SK-N-SH treated with all-trans-retinoic acid at 6 μM for 48 hours (cell line): ENCODE results near the gene C6orf89.

Experiments
- ARNTL ChIP-seq: fragments of 450-650 bp; formaldehyde crosslinking; IDR thresholded peaks from 2 replicates; pipeline ENCODE4 v1.5.0; 2020; ENCODE audit warnings: low read depth, mild to moderate bottlenecking, moderate library complexity, borderline replicate concordance
- BACH2 ChIP-seq: fragments of 250-450 bp; sonication (Bioruptor Pico); IDR thresholded peaks from 2 replicates; pipeline ENCODE4 v1.9.0; 2021; ENCODE audit warnings: mild to moderate bottlenecking, borderline replicate concordance
- CSDC2 ChIP-seq: fragments of 250-450 bp; sonication (Bioruptor Pico); IDR thresholded peaks from 2 replicates; pipeline ENCODE4 v1.5.0; 2020; ENCODE audit warnings: mild to moderate bottlenecking, moderate library complexity
- GLIS3 ChIP-seq: fragments of 250-450 bp; sonication (Bioruptor Pico); IDR thresholded peaks from 2 replicates; pipeline ENCODE4 v1.5.0; 2020; ENCODE audit warnings: mild to moderate bottlenecking, moderate library complexity
- SNAI2 ChIP-seq: fragments of 250-450 bp; sonication (Bioruptor Pico); IDR thresholded peaks from 2 replicates; pipeline ENCODE4 v1.5.0; 2020; ENCODE audit warnings: mild to moderate bottlenecking, moderate library complexity
- ZC3H10 ChIP-seq: fragments of 250-450 bp; sonication (Bioruptor Pico); IDR thresholded peaks from 2 replicates; pipeline ENCODE4 v1.5.1; 2021; ENCODE audit warnings: mild to moderate bottlenecking, moderate library complexity
- ZNF70 ChIP-seq: fragments of 450-650 bp; formaldehyde crosslinking; IDR thresholded peaks from 2 replicates; pipeline ENCODE4 v1.5.0; 2020; ENCODE audit warnings: mild to moderate bottlenecking, moderate library complexity
- ZNF8 ChIP-seq: fragments of 450-650 bp; formaldehyde crosslinking; IDR thresholded peaks from 2 replicates; pipeline ENCODE4 v1.5.0; 2020; ENCODE audit warnings: mild to moderate bottlenecking, moderate library complexity
- TF ChIP-seq, protein P1 (sequence below): fragments of 250-450 bp; sonication (Bioruptor Pico); IDR thresholded peaks from 2 replicates; pipeline ENCODE4 v1.8.0; 2021; ENCODE audit warnings: low read depth, mild to moderate bottlenecking, moderate library complexity, borderline replicate concordance

DNA sequence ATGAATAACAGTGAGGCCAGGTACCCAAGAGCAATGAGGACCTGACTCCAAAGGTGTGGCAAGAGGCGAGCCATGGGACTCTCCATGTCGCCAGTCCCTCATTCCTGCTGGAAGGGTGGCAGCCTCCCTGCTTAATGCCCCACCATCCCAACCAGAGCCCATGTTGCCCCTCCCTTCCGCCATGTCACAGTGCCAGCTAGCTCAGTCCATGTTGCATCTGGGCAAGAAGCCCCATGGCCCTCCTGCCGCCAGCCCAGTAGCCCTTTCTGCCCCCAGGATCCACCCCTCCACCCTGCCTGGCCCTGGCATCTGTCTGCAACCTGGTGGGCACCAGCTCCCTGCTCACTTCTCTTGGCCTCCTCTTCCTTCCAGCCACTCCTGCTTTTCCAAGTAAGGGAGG lies 40.5 kb upstream of the C6orf89 start:
- TF ChIP-seq ZNF70 (CRISPR knock-in tag), result no peak
- no peak for TF ChIP-seq BACH2
- TF ChIP-seq SNAI2 (CRISPR knock-in tag), result no peak
- no peak for TF ChIP-seq CSDC2 (CRISPR knock-in tag)
- TF ChIP-seq GLIS3 (CRISPR knock-in tag), result no peak
- no peak for TF ChIP-seq ZC3H10 (CRISPR knock-in tag)
- TF ChIP-seq ARNTL (CRISPR knock-in tag), result no peak
- no peak for TF ChIP-seq ZNF8 (CRISPR knock-in tag)
- TF ChIP-seq, protein P1, sequence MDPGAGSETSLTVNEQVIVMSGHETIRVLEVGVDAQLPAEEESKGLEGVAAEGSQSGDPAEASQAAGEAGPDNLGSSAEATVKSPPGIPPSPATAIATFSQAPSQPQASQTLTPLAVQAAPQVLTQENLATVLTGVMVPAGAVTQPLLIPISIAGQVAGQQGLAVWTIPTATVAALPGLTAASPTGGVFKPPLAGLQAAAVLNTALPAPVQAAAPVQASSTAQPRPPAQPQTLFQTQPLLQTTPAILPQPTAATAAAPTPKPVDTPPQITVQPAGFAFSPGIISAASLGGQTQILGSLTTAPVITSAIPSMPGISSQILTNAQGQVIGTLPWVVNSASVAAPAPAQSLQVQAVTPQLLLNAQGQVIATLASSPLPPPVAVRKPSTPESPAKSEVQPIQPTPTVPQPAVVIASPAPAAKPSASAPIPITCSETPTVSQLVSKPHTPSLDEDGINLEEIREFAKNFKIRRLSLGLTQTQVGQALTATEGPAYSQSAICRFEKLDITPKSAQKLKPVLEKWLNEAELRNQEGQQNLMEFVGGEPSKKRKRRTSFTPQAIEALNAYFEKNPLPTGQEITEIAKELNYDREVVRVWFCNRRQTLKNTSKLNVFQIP, result no peak
